Ovary (tissue), 3 donors: Measurements from ENCODE around the gene CLDN18.

ENCODE experiments used
- CTCF ChIP-seq, 3 donors: fragments of 450-650 bp in 2 of 3; fragments of 200-600 bp in 1 of 3; IDR thresholded peaks; one replicate each; pipeline versions ENCODE4 v1.5.1 to v1.8.0; 2016 to 2022; ENCODE audit warnings: antibody characterized with exemption in 3 of 3, mild to moderate bottlenecking in 1 of 3
- POLR2A ChIP-seq: fragments of 450-650 bp; IDR thresholded peaks from one replicate; pipeline ENCODE4 v1.6.1; 2017; ENCODE audit warnings: antibody characterized with exemption, mild to moderate bottlenecking, moderate library complexity
- donor health status: DM: no; HTN: no; CAD: no.

DNA sequence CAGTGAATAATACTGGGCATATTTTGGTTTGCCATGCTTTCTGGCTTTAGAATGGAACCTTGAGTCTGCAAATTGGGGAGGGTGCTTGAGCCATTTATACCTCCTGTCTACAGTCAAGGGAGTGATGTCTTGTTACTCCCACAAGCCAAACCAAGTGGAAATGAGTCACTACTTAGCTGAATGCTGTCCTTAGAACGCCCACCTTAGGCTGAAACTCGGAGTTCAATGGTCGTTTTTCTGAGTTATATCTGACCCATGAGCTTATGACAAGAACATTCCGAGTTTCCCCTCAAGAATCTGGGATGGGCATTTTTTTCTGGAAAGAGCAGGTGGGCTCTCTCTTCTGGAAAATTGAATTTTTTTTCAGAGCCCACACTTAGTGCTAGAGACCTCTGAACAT lies 17.4 kb upstream of the CLDN18 start:
- TF ChIP-seq CTCF (IDR thresholded peaks at IDR 0.05) = no peak
- TF ChIP-seq POLR2A = no peak
